GM12878 (cell line): ENCODE results near the gene TRIM8. TPM values are rescaled to one million over a fixed set of nuclear protein-coding genes. Genes with fewer than 3 reads are reported as not detected.

Source experiments
- ATAC-seq: fragments of 200-7000 bp; cut with Tn5 transposase; 3 replicates; pipeline ENCODE4 v1.9.1; 2020; ENCODE audit warnings: mild to moderate bottlenecking, moderate library complexity
- BruUV-seq: library from RNA; stranded (reverse); fragments of 400-500 nt; replicated peaks from 2 replicates; lab custom pipeline; 2021; lab: Mats Ljungman, UMichigan
- CTCF ChIA-PET: fragments of 300-600 bp; sonication (Branson Sonifier 250); formaldehyde crosslinking; extraction: SDS; loops from one replicate; lab custom pipeline; 2021; ENCODE audit warnings: inconsistent platforms; lab: Yijun Ruan, JAX
- POLR2A ChIA-PET: fragments of 350-600 bp; formaldehyde crosslinking; extraction: SDS; loops from one replicate; lab custom pipeline; 2021; ENCODE audit warnings: inconsistent platforms; lab: Charles Lee
- RAD21 ChIA-PET: fragments of 300-600 bp; sonication (Branson Sonifier 250); formaldehyde crosslinking; loops from one replicate; lab custom pipeline; 2023; ENCODE audit warnings: antibody characterized with exemption; ENCODE audit not compliant: unreplicated experiment; lab: Charles Lee
- SMC1A ChIA-PET: fragments of 300-600 bp; sonication (Branson Sonifier 250); formaldehyde crosslinking; loops from one replicate; lab custom pipeline; 2023; ENCODE audit not compliant: unreplicated experiment, uncharacterized antibody; lab: Charles Lee
- DNase-seq: peaks from one replicate; pipeline ENCODE4 v3.0.0-alpha.2; 2011; ENCODE audit warnings: low read depth, low spot score
- FAIRE-seq: peaks from 3 replicates; lab custom pipeline; 2011; peaks lifted over from hg19 to GRCh38; lab: Jason Lieb, UNC
- H2AFZ ChIP-seq: 2 replicates; pipeline ENCODE4 v1.6.0; 2011; ENCODE audit warnings: low read depth, low read length, control low read depth; ENCODE audit not compliant: control insufficient read depth
- H3K27ac ChIP-seq: 2 replicates; pipeline ENCODE4 v1.5.1; 2011; ENCODE audit warnings: control low read depth; ENCODE audit not compliant: control insufficient read depth, insufficient read depth
- H3K27me3 ChIP-seq, 2 experiments: replicated peaks in 1 of 2; 2 replicates each; pipeline versions ENCODE4 v1.6.0 to v1.6.1; 2011; ENCODE audit warnings: low read length in 1 of 2; ENCODE audit not compliant: control insufficient read depth in 2 of 2, insufficient read depth in 2 of 2
- H3K36me3 ChIP-seq, 2 experiments: 2 replicates each; pipeline ENCODE4 v1.5.1; 2011; ENCODE audit warnings: low read length in 1 of 2; ENCODE audit not compliant: control insufficient read depth in 2 of 2, insufficient read depth in 2 of 2
- H3K4me1 ChIP-seq: 2 replicates; pipeline ENCODE4 v1.6.1; 2011; ENCODE audit warnings: mild to moderate bottlenecking, low read length, moderate library complexity, mixed read lengths; ENCODE audit not compliant: control insufficient read depth, insufficient read depth
- H3K4me2 ChIP-seq: 2 replicates; pipeline ENCODE4 v1.6.0; 2011; ENCODE audit warnings: control low read depth; ENCODE audit not compliant: control insufficient read depth, insufficient read depth
- H3K4me3 ChIP-seq: fragments of 200-600 bp; sonication (generic); 2 replicates; pipeline ENCODE4 v1.5.1; 2016
- H3K79me2 ChIP-seq: 2 replicates; pipeline ENCODE4 v1.6.0; 2011; ENCODE audit warnings: low read length; ENCODE audit not compliant: control insufficient read depth, insufficient read depth
- H3K9ac ChIP-seq: 2 replicates; pipeline ENCODE4 v1.8.0; 2011; ENCODE audit warnings: low read length, control low read depth, mixed read lengths; ENCODE audit not compliant: control insufficient read depth, insufficient read depth
- H3K9me3 ChIP-seq: replicated peaks from 3 replicates; pipeline ENCODE4 v1.5.1; 2011; ENCODE audit warnings: mild to moderate bottlenecking, low read length; ENCODE audit not compliant: control insufficient read depth, insufficient read depth
- H4K20me1 ChIP-seq: 2 replicates; pipeline ENCODE4 v1.6.0; 2011; ENCODE audit not compliant: control insufficient read depth, insufficient read depth
- BHLHE40 ChIP-seq, 2 experiments: fragments of 450-650 bp in 1 of 2; IDR thresholded peaks; 2 replicates each; pipeline ENCODE4 v1.6.1; 2011 to 2017; ENCODE audit warnings: low read depth in 2 of 2, borderline replicate concordance in 1 of 2, improper control_type of control experiment in 1 of 2, low read length in 1 of 2, mild to moderate bottlenecking in 1 of 2
- CREM ChIP-seq: IDR thresholded peaks from 2 replicates; pipeline ENCODE4 v1.6.1; 2014; ENCODE audit warnings: antibody characterized with exemption, low read depth
- DPF2 ChIP-seq: fragments of 450-650 bp; IDR thresholded peaks from 2 replicates; pipeline ENCODE4 v1.6.1; 2017; ENCODE audit warnings: mild to moderate bottlenecking
- IRF4 ChIP-seq: IDR thresholded peaks from 2 replicates; pipeline ENCODE4 v1.6.1; 2011; ENCODE audit warnings: low read depth, low read length
- NKRF ChIP-seq: fragments of 450-650 bp; conservative IDR thresholded peaks from 2 replicates; pipeline ENCODE4 v1.6.1; 2017; ENCODE audit warnings: mild to moderate bottlenecking, moderate library complexity
- NRF1 ChIP-seq: conservative IDR thresholded peaks from 2 replicates; pipeline ENCODE4 v1.6.1; 2011; ENCODE audit warnings: mild to moderate bottlenecking, low read depth, low read length, improper control_type of control experiment
- POLR2A ChIP-seq: IDR thresholded peaks from 2 replicates; pipeline ENCODE4 v1.6.1; 2011; ENCODE audit warnings: low read depth, mild to moderate bottlenecking, low read length
- POU2F2 ChIP-seq: IDR thresholded peaks from 3 replicates; pipeline ENCODE4 v1.6.1; 2011; ENCODE audit warnings: low read depth, mild to moderate bottlenecking, low read length, borderline replicate concordance
- RELA ChIP-seq: fragments of 450-650 bp; IDR thresholded peaks from 2 replicates; pipeline ENCODE4 v1.8.0; 2014; ENCODE audit warnings: borderline replicate concordance; ENCODE audit not compliant: partially characterized antibody
- SREBF2 ChIP-seq: IDR thresholded peaks from 2 replicates; pipeline ENCODE4 v1.6.1; 2012; ENCODE audit warnings: mild to moderate bottlenecking, low read length
- TARDBP ChIP-seq: IDR thresholded peaks from 2 replicates; pipeline ENCODE4 v1.6.1; 2016; ENCODE audit warnings: borderline replicate concordance
- TCF12 ChIP-seq: IDR thresholded peaks from 2 replicates; pipeline ENCODE4 v1.6.1; 2011; ENCODE audit warnings: low read depth, mild to moderate bottlenecking, low read length
- ZBTB40 ChIP-seq: fragments of 450-650 bp; IDR thresholded peaks from 2 replicates; pipeline ENCODE4 v1.6.1; 2016; ENCODE audit warnings: mild to moderate bottlenecking, moderate library complexity, borderline replicate concordance
- WGBS: methylation state at CpG from one replicate; pipeline ENCODE4 v1.1.6; 2016; ENCODE audit warnings: low lambda C conversion rate; ENCODE audit not compliant: insufficient replicate concordance, insufficient coverage; ENCODE audit errors: missing lambda C conversion rate; 5-methylcytosine and 5-hydroxymethylcytosine counted together
- in situ Hi-C: fragments of 300-500 bp; cut with MboI; formaldehyde crosslinking; loops from 9 replicates; pipeline ENCODE4 v1.14.3; 2018; ENCODE audit warnings: mixed read lengths
- intact Hi-C: fragments of 100-400 bp; cut with micrococcal nuclease; formaldehyde crosslinking; loops from one replicate; pipeline ENCODE4 v1.14.2; 2022; ENCODE audit not compliant: unreplicated experiment
- polyA plus RNA-seq, 11 experiments: library from polyadenylated mRNA; depleted of rRNA in 4 of 11; unstranded in 6 of 11; stranded (reverse) in 5 of 11; fragments of >200 nt; fragmentation: Nextera tagmentation in 4 of 11; fragmentation: Illumina TruSeq in 1 of 11; extraction: Ambion mirVana in 4 of 11; extraction: Trizol in 1 of 11; gene quantifications; 1 replicate in 1 of 11; 2 replicates in 10 of 11; pipeline versions ENCODE4 v1.2.1 to v1.2.3, GENCODE V29; 2011 to 2016; ENCODE audit warnings: inconsistent platforms in 2 of 11, missing spikeins in 2 of 11, low read depth in 1 of 11
- total RNA-seq, 4 experiments: library from RNA; depleted of rRNA in 3 of 4; stranded (reverse); fragments of >200 nt in 3 of 4; fragmentation: Illumina TruSeq in 1 of 4; extraction: Trizol in 1 of 4; gene quantifications; 2 replicates each; pipeline versions ENCODE4 v1.2.1 to v1.2.3, GENCODE V29; 2013 to 2021

The TRIM8 gene
- total and polyA plus RNA-seq, 10 of the 15 experiments (the other 5 are each of a cell fraction or from before 2014, with no cell fraction given), result 7.9 to 53.2 (median 24.6) TPM

GRCh38 chr10:102646610-102647442 is 2.5 kb downstream of the TRIM8 start:
- H3K4me3 ChIP-seq, result peak overlapping the region; percentile 93
- ATAC-seq (peak; percentile 6), DNase-seq (no peak), FAIRE-seq (peak; percentile 88)
- H3K9me3 ChIP-seq, result no peaks in the 10 kb centered on the region
- no TSS peak for BruUV-seq
- TF ChIP-seq RELA (no peak), POU2F2 (0 out of 3 replicates have a peak, but pooled peaks have one; percentile 13), TARDBP (no peak), NKRF (peak; percentile 7; the same call in 1 of the 2 replicates), ZBTB40 (peak; percentile 19; the same call in 1 of the 2 replicates), BHLHE40 (IDR thresholded peaks at IDR 0.05; ENCODE audit: borderline replicate concordance in 1 of 2, low read depth in 2 of 2, low read length in 1 of 2) (peak in 1 of 2 experiments; percentile 66; a peak in 3 of 4 replicates), POLR2A (peak; percentile 67; the same call in 1 of the 2 replicates), IRF4 (0 out of 2 replicates have a peak, but pooled peaks have one; percentile 16), CREM (peak; percentile 22; the same call in 1 of the 2 replicates), SREBF2 (no peak), NRF1 (peak; percentile 30; the same call in 1 of the 2 replicates), TCF12 (peak; percentile 63), DPF2 (0 out of 2 replicates have a peak, but pooled peaks have one; percentile 12)
- ChIA-PET SMC1A (interaction anchor here (0.5 to 9.3 kb wide), 8 partner anchors 9 to 138 kb away, joined by 3 to 103 read pairs (median 4); partner anchors contain the start of genes ARL3 and SFXN2), CTCF (interaction anchor here (1.2 to 13.5 kb wide), 4 partner anchors 13 to 66 kb away, joined by 11 to 128 read pairs (median 18); partner anchors contain the start of gene ARL3), RAD21 (interaction anchor here (1.2 to 5.0 kb wide), 8 partner anchors 14 to 144 kb away, joined by 4 to 59 read pairs (median 10); partner anchors contain the start of genes ACTR1A, ARL3, SFXN2 and SUFU), POLR2A (interaction anchor here (0.6 to 14.1 kb wide), 9 partner anchors 9 to 276 kb away, joined by 3 to 151 read pairs (median 5); partner anchors contain the start of genes ARL3, SFXN2 and WBP1L)
- no peaks in the 10 kb centered on the region for H3K36me3 ChIP-seq
- intact Hi-C loops (loop anchor here (1.0 to 10.0 kb wide), 4 partner anchors 66 to 548 kb away; partner anchors contain the start of genes ACTR1A, NFKB2 and NT5C2), in situ Hi-C loops (no loop called here)
- H3K4me1 ChIP-seq, result peaks cover 50% of the 10 kb centered on the region
- 5% methylated on average over 18 of the region's 18 CpGs for WGBS
- H2AFZ ChIP-seq, result no peak overlapping the region
- H3K27ac ChIP-seq, result peak overlapping the region; percentile 96
- peaks cover 94% of the 10 kb centered on the region for H3K79me2 ChIP-seq
- H3K27me3 ChIP-seq, result no peaks in the 10 kb centered on the region
- peak overlapping the region; percentile 98 for H3K4me2 ChIP-seq
- H4K20me1 ChIP-seq, result no peaks in the 10 kb centered on the region
- peak overlapping the region; percentile 99 for H3K9ac ChIP-seq
